Liver (tissue), 9 donors: ENCODE measurements around the gene BRCA1. TPM values are rescaled to one million over a fixed set of nuclear protein-coding genes. Genes with fewer than 3 reads are reported as not detected.

Source experiments
- DNase-seq: peaks from one replicate; pipeline ENCODE4 v3.0.0-alpha.2; 2017; ENCODE audit warnings: low spot score
- H3K27ac ChIP-seq, 2 donors: one replicate each; pipeline ENCODE4 v1.7.0; 2013; ENCODE audit warnings: inconsistent platforms in 2 of 2, low read length in 2 of 2, control low read depth in 1 of 2, low read depth in 1 of 2, mild to moderate bottlenecking in 1 of 2
- H3K27me3 ChIP-seq, 4 donors: one replicate each; pipeline versions ENCODE4 v1.6.1 to v1.7.0; 2013; ENCODE audit warnings: low read length in 3 of 4, inconsistent platforms in 1 of 4, mild to moderate bottlenecking in 1 of 4, moderate library complexity in 1 of 4; ENCODE audit not compliant: control insufficient read depth in 4 of 4, insufficient read depth in 4 of 4
- H3K36me3 ChIP-seq, 4 donors: one replicate each; pipeline versions ENCODE4 v1.6.1 to v1.7.0; 2013; ENCODE audit warnings: low read length in 3 of 4, mild to moderate bottlenecking in 3 of 4, low read depth in 1 of 4, moderate library complexity in 1 of 4; ENCODE audit not compliant: control insufficient read depth in 4 of 4, insufficient read depth in 3 of 4
- H3K4me1 ChIP-seq, 4 donors: one replicate each; pipeline versions ENCODE4 v1.6.1 to v1.7.0; 2013; ENCODE audit warnings: low read length in 3 of 4, mild to moderate bottlenecking in 3 of 4, moderate library complexity in 1 of 4; ENCODE audit not compliant: control insufficient read depth in 4 of 4, insufficient read depth in 4 of 4
- H3K4me3 ChIP-seq, 3 donors: one replicate each; pipeline versions ENCODE4 v1.6.1 to v1.7.0; 2013; ENCODE audit warnings: low read length in 3 of 3, control low read depth in 1 of 3, low read depth in 1 of 3, mild to moderate bottlenecking in 1 of 3
- H3K9ac ChIP-seq, 2 donors: one replicate each; pipeline ENCODE4 v1.7.0; 2013; ENCODE audit warnings: low read length in 2 of 2, mild to moderate bottlenecking in 2 of 2, moderate library complexity in 2 of 2, control low read depth in 1 of 2, low read depth in 1 of 2
- H3K9me3 ChIP-seq, 4 donors: one replicate each; pipeline versions ENCODE4 v1.6.1 to v1.7.0; 2013; ENCODE audit warnings: low read length in 3 of 4; ENCODE audit not compliant: control insufficient read depth in 4 of 4
- EGR1 ChIP-seq, 2 donors: IDR thresholded peaks; 2 replicates each; pipeline ENCODE4 v1.6.1; 2016 to 2018; ENCODE audit warnings: antibody characterized with exemption in 2 of 2, low read depth in 2 of 2
- FOXA1 ChIP-seq: IDR thresholded peaks from 2 replicates; pipeline ENCODE4 v1.6.1; 2016; ENCODE audit warnings: antibody characterized with exemption
- FOXA2 ChIP-seq: IDR thresholded peaks from 2 replicates; pipeline ENCODE4 v1.6.1; 2016; ENCODE audit warnings: antibody characterized with exemption
- GABPA ChIP-seq, 2 donors: IDR thresholded peaks in 1 of 2; conservative IDR thresholded peaks in 1 of 2; 2 replicates each; pipeline ENCODE4 v1.6.1; 2016; ENCODE audit warnings: antibody characterized with exemption in 2 of 2, mild to moderate bottlenecking in 1 of 2, moderate library complexity in 1 of 2
- HNF4A ChIP-seq, 2 donors: conservative IDR thresholded peaks; 2 replicates each; pipeline ENCODE4 v1.6.1; 2016; ENCODE audit warnings: antibody characterized with exemption in 2 of 2, mild to moderate bottlenecking in 2 of 2
- HNF4G ChIP-seq: IDR thresholded peaks from 2 replicates; pipeline ENCODE4 v1.6.1; 2016; ENCODE audit warnings: antibody characterized with exemption
- JUND ChIP-seq, 2 donors: IDR thresholded peaks; 2 replicates each; pipeline ENCODE4 v1.6.1; 2016; ENCODE audit warnings: antibody characterized with exemption in 2 of 2
- MAX ChIP-seq: IDR thresholded peaks from 2 replicates; pipeline ENCODE4 v1.6.1; 2016; ENCODE audit warnings: antibody characterized with exemption
- NR2F2 ChIP-seq: IDR thresholded peaks from 2 replicates; pipeline ENCODE4 v1.6.1; 2016; ENCODE audit warnings: antibody characterized with exemption
- RAD21 ChIP-seq, 2 donors: IDR thresholded peaks; 2 replicates each; pipeline ENCODE4 v1.6.1; 2016; ENCODE audit warnings: antibody characterized with exemption in 2 of 2, mild to moderate bottlenecking in 2 of 2
- RXRA ChIP-seq, 2 donors: IDR thresholded peaks; 2 replicates each; pipeline ENCODE4 v1.6.1; 2017 to 2018; ENCODE audit warnings: antibody characterized with exemption in 2 of 2, mild to moderate bottlenecking in 1 of 2
- SP1 ChIP-seq: IDR thresholded peaks from 2 replicates; pipeline ENCODE4 v1.6.1; 2018; ENCODE audit warnings: antibody characterized with exemption, mild to moderate bottlenecking
- TAF1 ChIP-seq: conservative IDR thresholded peaks from 2 replicates; pipeline ENCODE4 v1.6.1; 2016; ENCODE audit warnings: antibody characterized with exemption, mild to moderate bottlenecking
- YY1 ChIP-seq: IDR thresholded peaks from 2 replicates; pipeline ENCODE4 v1.6.1; 2016; ENCODE audit warnings: antibody characterized with exemption, mild to moderate bottlenecking
- ZBTB33 ChIP-seq: IDR thresholded peaks from 2 replicates; pipeline ENCODE4 v1.6.1; 2016; ENCODE audit warnings: antibody characterized with exemption
- WGBS: extraction: QIAGEN DNeasy Blood & Tissue Kit; methylation state at CpG from one replicate; pipeline ENCODE4 v1.1.7; 2013; 5-methylcytosine and 5-hydroxymethylcytosine counted together
- polyA plus RNA-seq, 2 donors: library from polyadenylated mRNA; stranded (reverse) in 1 of 2; unstranded in 1 of 2; fragments of 200-250 nt in 1 of 2; fragments of >200 nt in 1 of 2; fragmentation: Nextera tagmentation in 1 of 2; extraction: Ambion mirVana in 1 of 2; gene quantifications; one replicate each; pipeline versions ENCODE4 v1.2.1 to v1.2.3, GENCODE V29; 2013 to 2015
- total RNA-seq, 2 donors: library from RNA; depleted of rRNA; stranded (reverse); fragments of >200 nt; gene quantifications; one replicate each; pipeline ENCODE4 v1.2.3, GENCODE V29; 2014
- TF ChIP-seq, protein P1 (sequence below): IDR thresholded peaks from 2 replicates; pipeline ENCODE4 v1.6.1; 2016; ENCODE audit warnings: antibody characterized with exemption, mild to moderate bottlenecking
- TF ChIP-seq, protein P2 (sequence below): fragments of 150-350 bp; IDR thresholded peaks from 2 replicates; pipeline ENCODE4 v1.5.1; 2017; ENCODE audit warnings: improper control_type of control experiment, low read depth, low read length; ENCODE audit not compliant: missing input control
- TF ChIP-seq, protein P3 (sequence below): IDR thresholded peaks from 2 replicates; pipeline ENCODE4 v1.6.1; 2016; ENCODE audit warnings: antibody characterized with exemption
- donor health status: healthy.
- donor health status: healthy.
- donor health status: healthy.
- donor health status: healthy.
- donor health status: healthy.

The BRCA1 gene
- total and polyA plus RNA-seq, 4 donors, result 1.5 to 18.6 (median 12.8) TPM

GRCh38 chr17:43069368-43069898 is 55.7 kb downstream of the BRCA1 start:
- H3K4me1 ChIP-seq, result peaks cover 4 to 21% (median 20%) of the 10 kb centered on the region in 4 donors
- WGBS, result 34% methylated on average over 3 of the region's 3 CpGs
- H3K9ac ChIP-seq, result no peak overlapping the region
- H3K9me3 ChIP-seq, result no peaks in the 10 kb centered on the region
- TF ChIP-seq HNF4A (conservative IDR thresholded peaks at IDR 0.05), result peak in 1 of 2 donors; percentile 37
- TF ChIP-seq NR2F2, result no peak
- TF ChIP-seq HNF4G, result peak; percentile 2
- TF ChIP-seq JUND (IDR thresholded peaks at IDR 0.05), result peak in 1 of 2 donors; percentile 5
- H3K27me3 ChIP-seq, result no peaks in the 10 kb centered on the region
- no peak for DNase-seq
- H3K36me3 ChIP-seq, result peaks cover 0 to 2% (median 0%) of the 10 kb centered on the region in 4 donors
- no peak overlapping the region for H3K4me3 ChIP-seq
- peak overlapping the region; percentile 68 to 87 for H3K27ac ChIP-seq

DNA sequence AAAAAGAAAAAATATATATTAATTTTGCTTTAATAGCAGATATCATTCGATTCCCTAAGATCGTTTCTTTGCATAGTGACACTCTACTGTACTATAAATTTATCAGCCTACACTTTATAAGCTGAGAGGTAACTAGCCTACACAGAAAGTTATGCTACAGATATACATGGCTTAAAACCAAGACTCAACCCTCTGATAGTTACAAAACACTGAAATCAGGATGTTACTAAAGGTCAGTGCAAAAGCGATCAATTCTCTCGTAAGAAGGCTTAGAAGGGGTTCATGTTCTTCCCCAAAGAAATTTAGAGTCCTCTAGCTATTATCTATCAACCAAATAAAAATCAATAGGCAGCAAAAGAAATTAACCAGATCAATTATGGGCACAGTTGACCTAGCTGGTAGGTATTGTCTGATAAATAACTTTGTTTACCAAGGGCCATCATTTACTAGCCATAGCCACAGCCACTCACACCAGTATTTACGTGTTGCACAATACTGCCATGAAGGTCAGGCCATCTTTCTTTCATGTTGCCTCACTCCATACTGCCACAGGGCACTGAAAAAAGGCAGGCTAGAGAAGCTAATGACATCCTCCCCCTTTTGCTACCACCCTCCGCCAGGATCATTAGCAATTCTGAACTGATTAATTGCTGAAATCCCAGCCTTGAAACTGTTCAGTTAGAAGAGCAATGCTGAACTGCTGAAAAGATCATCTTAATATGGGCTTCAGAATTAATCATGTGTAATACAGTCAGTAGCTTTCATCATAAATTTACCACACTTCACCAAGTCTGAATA is 56.4 kb downstream of the BRCA1 start:
- peak; percentile 35 for DNase-seq
- 53% methylated on average over 6 of the region's 6 CpGs for WGBS
- Histone ChIP-seq H3K27me3 (no peaks in the 10 kb centered on the region), H3K9me3 (no peaks in the 10 kb centered on the region), H3K4me3 (no peak overlapping the region), H3K4me1 (peaks cover 4 to 21% (median 20%) of the 10 kb centered on the region in 4 donors), H3K9ac (peak overlapping the region in 1 of 2 donors; percentile 24), H3K36me3 (no peaks in the 10 kb centered on the region), H3K27ac (peak overlapping the region; percentile 68 to 87)
- TF ChIP-seq GABPA (IDR thresholded peaks at IDR 0.05 in 1 of 2, conservative IDR thresholded peaks at IDR 0.05 in 1 of 2) (peak in 1 of 2 donors; percentile 21), EGR1 (IDR thresholded peaks at IDR 0.05; ENCODE audit: low read depth in 2 of 2) (no peak), YY1 (peak; percentile 96), HNF4G (peak; percentile 10), MAX (peak; percentile 50), JUND (IDR thresholded peaks at IDR 0.05) (peak; percentile 42 to 70), SP1 (peak; percentile 86), TAF1 (no peak), ZBTB33 (peak; percentile 69), HNF4A (conservative IDR thresholded peaks at IDR 0.05) (peak; percentile 70 to 72), FOXA2 (peak; percentile 91), NR2F2 (peak; percentile 85), RAD21 (IDR thresholded peaks at IDR 0.05) (peak; percentile 33 to 35), RXRA (IDR thresholded peaks at IDR 0.05) (peak; percentile 92 to 94), FOXA1 (peak; percentile 87)
- TF ChIP-seq, protein P1, sequence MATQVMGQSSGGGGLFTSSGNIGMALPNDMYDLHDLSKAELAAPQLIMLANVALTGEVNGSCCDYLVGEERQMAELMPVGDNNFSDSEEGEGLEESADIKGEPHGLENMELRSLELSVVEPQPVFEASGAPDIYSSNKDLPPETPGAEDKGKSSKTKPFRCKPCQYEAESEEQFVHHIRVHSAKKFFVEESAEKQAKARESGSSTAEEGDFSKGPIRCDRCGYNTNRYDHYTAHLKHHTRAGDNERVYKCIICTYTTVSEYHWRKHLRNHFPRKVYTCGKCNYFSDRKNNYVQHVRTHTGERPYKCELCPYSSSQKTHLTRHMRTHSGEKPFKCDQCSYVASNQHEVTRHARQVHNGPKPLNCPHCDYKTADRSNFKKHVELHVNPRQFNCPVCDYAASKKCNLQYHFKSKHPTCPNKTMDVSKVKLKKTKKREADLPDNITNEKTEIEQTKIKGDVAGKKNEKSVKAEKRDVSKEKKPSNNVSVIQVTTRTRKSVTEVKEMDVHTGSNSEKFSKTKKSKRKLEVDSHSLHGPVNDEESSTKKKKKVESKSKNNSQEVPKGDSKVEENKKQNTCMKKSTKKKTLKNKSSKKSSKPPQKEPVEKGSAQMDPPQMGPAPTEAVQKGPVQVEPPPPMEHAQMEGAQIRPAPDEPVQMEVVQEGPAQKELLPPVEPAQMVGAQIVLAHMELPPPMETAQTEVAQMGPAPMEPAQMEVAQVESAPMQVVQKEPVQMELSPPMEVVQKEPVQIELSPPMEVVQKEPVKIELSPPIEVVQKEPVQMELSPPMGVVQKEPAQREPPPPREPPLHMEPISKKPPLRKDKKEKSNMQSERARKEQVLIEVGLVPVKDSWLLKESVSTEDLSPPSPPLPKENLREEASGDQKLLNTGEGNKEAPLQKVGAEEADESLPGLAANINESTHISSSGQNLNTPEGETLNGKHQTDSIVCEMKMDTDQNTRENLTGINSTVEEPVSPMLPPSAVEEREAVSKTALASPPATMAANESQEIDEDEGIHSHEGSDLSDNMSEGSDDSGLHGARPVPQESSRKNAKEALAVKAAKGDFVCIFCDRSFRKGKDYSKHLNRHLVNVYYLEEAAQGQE, result no peak
- TF ChIP-seq, protein P2, sequence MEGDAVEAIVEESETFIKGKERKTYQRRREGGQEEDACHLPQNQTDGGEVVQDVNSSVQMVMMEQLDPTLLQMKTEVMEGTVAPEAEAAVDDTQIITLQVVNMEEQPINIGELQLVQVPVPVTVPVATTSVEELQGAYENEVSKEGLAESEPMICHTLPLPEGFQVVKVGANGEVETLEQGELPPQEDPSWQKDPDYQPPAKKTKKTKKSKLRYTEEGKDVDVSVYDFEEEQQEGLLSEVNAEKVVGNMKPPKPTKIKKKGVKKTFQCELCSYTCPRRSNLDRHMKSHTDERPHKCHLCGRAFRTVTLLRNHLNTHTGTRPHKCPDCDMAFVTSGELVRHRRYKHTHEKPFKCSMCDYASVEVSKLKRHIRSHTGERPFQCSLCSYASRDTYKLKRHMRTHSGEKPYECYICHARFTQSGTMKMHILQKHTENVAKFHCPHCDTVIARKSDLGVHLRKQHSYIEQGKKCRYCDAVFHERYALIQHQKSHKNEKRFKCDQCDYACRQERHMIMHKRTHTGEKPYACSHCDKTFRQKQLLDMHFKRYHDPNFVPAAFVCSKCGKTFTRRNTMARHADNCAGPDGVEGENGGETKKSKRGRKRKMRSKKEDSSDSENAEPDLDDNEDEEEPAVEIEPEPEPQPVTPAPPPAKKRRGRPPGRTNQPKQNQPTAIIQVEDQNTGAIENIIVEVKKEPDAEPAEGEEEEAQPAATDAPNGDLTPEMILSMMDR, result no peak
- TF ChIP-seq, protein P3, sequence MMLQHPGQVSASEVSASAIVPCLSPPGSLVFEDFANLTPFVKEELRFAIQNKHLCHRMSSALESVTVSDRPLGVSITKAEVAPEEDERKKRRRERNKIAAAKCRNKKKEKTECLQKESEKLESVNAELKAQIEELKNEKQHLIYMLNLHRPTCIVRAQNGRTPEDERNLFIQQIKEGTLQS, result peak; percentile 83
